Raji (cell line): ENCODE measurements around the gene MYL12A.

Source experiments
- POLR2A ChIP-seq: IDR thresholded peaks from 2 replicates; pipeline ENCODE4 v1.6.1; 2011; ENCODE audit warnings: low read depth, low read length, control low read depth; ENCODE audit not compliant: insufficient read depth

MYL12A gene

DNA sequence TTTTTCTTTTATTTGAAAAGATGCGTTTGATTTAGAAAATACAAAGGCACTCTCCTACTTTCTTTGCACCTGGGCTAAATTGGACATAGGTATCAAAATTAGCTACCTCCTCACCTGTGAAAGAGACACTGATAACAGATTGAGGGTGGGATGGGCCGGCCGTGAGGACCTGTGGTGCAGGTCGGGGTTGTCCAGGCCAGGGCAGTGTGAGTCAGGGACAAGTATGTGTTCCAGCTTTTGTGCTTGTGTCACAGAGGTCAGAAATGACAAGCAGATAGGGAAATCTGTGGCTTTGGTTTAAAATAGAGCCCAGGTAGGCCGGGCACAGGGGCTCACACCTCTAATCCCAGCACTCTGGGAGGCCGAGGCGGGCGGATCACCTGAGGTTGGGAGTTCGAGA lies 36.9 kb downstream of the MYL12A start:
- no peak for TF ChIP-seq POLR2A

- TF ChIP-seq POLR2A = no peak
Measured at GRCh38 chr18:3286159-3286558, 38.6 kb downstream of the MYL12A start.

- no peak for TF ChIP-seq POLR2A
Measured at GRCh38 chr18:3293196-3293951, 45.8 kb downstream of the MYL12A start.

DNA sequence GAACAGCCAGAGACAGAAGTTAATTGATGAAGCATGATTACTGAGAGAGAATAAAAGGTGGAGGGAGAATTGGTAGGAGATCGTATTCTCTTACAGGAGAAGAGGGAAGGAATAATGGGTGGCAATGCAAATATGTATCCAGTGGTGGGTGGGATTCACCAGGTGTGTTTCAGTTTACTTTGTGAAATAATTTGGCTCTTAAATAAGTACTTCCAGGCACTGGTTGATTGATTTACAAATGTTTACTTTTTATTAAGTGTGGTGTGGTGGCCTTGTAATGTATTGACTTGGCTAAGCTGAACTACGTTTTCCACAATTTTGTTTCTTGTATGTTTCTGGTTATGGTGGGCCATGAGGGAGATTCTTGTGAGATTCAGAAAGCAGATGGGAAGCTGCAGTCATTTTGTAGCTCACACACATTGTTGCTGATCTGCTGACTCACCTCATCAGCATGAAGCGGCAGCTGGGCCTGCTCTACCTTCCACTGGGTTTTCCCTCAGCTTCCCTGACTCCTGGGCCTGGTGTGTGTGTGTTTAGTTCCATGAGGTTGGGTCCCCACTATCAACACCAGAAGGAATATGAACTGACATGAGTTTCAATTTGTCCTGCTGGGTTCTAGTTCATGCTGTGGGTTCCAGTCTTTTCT lies 47.0 kb downstream of the MYL12A start:
- TF ChIP-seq POLR2A = no peak

DNA sequence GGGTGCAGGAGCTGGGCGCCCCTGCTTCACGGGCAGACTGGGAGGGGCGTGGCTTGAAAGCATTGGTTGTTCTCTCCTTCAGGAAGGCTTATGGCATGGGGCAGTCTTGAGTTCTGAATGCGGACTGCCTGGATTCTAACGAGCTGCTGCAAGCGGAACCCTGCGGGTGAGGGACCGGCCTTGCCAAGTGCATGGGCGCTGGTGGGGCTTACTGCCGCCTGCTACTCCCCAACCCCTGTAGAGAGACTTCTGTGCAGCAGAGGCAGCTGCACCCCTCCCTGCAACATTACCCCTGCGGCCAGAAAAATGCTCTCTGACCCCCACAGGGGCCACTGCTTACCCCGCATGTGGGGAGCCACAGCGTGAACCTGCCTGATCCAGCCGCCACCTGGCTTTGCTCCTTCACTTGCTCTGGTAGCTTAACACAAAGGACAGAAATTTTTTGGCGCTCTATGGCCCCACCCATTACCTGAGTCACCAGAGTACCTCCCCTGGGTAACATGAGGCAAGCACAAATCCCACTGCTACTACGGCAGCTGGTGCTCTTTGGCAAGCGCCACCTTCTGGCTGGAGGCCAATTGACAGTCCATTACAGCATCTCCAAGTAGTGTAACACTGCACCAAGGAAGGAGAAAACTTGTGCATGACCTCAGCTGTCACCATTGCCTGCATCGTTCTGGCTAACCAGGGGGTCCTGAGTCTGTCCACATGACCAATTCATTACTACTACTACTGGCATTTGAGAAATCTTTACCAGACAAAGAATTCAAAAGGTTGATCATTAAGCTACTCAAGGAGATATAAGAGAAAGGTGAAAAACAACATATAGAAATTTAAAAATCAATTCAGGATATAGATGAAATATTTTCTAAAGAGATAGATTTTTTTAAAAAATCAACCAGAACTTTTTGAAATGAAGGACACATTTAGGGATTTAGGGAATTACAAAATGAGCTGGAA lies 49.7 kb downstream of the MYL12A start:
- peak; percentile 61; the same call in 1 of the 2 replicates for TF ChIP-seq POLR2A

GRCh38 chr18:3304832-3305231 lies 57.2 kb downstream of the MYL12A start:
- no peak for TF ChIP-seq POLR2A

- TF ChIP-seq POLR2A = no peak
Measured at GRCh38 chr18:3305354-3305762, 57.8 kb downstream of the MYL12A start.
